ENCODE measurements around the gene SERINC2.

DNA sequence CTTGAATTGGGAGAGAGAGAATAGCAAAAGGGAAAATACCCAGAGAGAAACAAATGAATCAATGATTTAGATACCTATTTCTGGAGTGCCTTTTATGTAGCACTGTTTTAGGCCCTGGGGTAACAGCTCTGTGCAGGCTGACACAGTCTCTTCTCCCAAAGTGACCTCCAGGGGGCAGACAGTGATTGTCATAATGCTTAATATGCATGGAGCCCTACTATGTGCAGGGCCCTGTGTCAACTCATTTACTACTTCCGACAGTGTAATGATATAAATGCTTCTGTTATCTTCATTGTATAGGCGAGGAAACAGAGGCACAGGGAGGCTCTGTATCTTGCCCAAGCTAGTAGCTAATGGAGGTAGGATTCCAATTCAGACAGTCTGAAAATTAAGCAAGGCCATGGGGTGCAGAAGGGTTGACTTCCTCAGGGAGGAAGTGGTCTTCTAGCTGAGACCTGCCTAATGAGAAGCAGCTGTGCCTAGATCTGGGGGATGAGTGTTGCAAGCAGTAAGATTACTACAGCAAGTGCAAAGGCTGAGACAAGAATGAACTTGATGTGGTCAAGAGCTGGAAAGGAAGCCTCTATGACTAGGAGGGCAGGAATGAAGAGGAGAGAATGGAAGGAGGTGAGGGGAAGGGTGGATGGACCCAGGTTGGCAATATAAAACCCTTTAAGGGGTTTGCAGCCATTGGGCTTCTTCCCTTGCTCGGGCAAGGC is 16.2 kb upstream of the SERINC2 start:
- no peak for TF ChIP-seq EP300 (IDR thresholded peaks at IDR 0.05; ENCODE audit: low read depth)
- TF ChIP-seq POLR2AphosphoS5 (IDR thresholded peaks at IDR 0.05) = no peak
- TF ChIP-seq CTCF (IDR thresholded peaks at IDR 0.05) = no peak
- TF ChIP-seq POLR2A (IDR thresholded peaks at IDR 0.05) = no peak

All from transverse colon (tissue), 4 donors.